K562 (cell line): ENCODE data around the gene EHBP1L1.

Source experiments
- COPS2 ChIP-seq: fragments of 450-650 bp; conservative IDR thresholded peaks from 2 replicates; pipeline ENCODE4 v1.6.1; 2016; ENCODE audit warnings: mild to moderate bottlenecking, moderate library complexity
- CTCF ChIP-seq, 3 experiments: IDR thresholded peaks in 2 of 3; conservative IDR thresholded peaks in 1 of 3; 2 replicates each; pipeline ENCODE4 v1.5.1; 2011 to 2012; ENCODE audit warnings: low read length in 3 of 3, mild to moderate bottlenecking in 3 of 3, control low read depth in 2 of 3, improper control_type of control experiment in 1 of 3, inconsistent platforms in 1 of 3, low read depth in 1 of 3, mixed read lengths in 1 of 3, moderate library complexity in 1 of 3; ENCODE audit not compliant: insufficient read depth in 2 of 3
- EP300 ChIP-seq: IDR thresholded peaks from 2 replicates; pipeline ENCODE4 v1.6.1; 2012; ENCODE audit warnings: low read length, improper control_type of control experiment
- EZH2 ChIP-seq: IDR thresholded peaks from 2 replicates; pipeline ENCODE4 v1.6.1; 2012; ENCODE audit warnings: low read depth, mild to moderate bottlenecking, inconsistent platforms, low read length, borderline replicate concordance
- FOSL1 ChIP-seq: fragments of 200-800 bp; sonication (Bioruptor generic); conservative IDR thresholded peaks from 2 replicates; pipeline ENCODE4 v1.6.1; 2016; ENCODE audit warnings: missing genetic modification characterization, missing compliant biosample characterization
- JUN ChIP-seq, 2 experiments: sonication (generic) in 1 of 2; formaldehyde crosslinking in 1 of 2; IDR thresholded peaks; 2 replicates each; pipeline versions ENCODE4 v1.6.1 to v1.8.0; 2012 to 2022; ENCODE audit warnings: borderline replicate concordance in 2 of 2, mild to moderate bottlenecking in 2 of 2, improper control_type of control experiment in 1 of 2, low read depth in 1 of 2, low read length in 1 of 2, missing genetic modification reagents in 1 of 2
- ZZZ3 ChIP-seq: fragments of 450-650 bp; IDR thresholded peaks from 2 replicates; pipeline ENCODE4 v1.6.1; 2016; ENCODE audit warnings: antibody characterized with exemption, mild to moderate bottlenecking, moderate library complexity

- no peak for TF ChIP-seq CTCF (IDR thresholded peaks at IDR 0.05 in 2 of 3, conservative IDR thresholded peaks at IDR 0.05 in 1 of 3; ENCODE audit: insufficient read depth in 2 of 3, low read depth in 1 of 3, low read length in 3 of 3)
- no peak for TF ChIP-seq ZZZ3
- no peak for TF ChIP-seq COPS2
- no peak for TF ChIP-seq EZH2
- TF ChIP-seq EP300, result no peak
- TF ChIP-seq JUN (IDR thresholded peaks at IDR 0.05; ENCODE audit: borderline replicate concordance, low read depth, low read length), result no peak
- no peak for TF ChIP-seq JUN (CRISPR knock-in tag; IDR thresholded peaks at IDR 0.05; ENCODE audit: borderline replicate concordance)
- TF ChIP-seq FOSL1 (tag), result no peak
Observed at GRCh38 chr11:65634440-65634839, 58.6 kb downstream of the EHBP1L1 start.
